Naive B cell (primary cell): ENCODE measurements around the gene ADAM23. TPM values are rescaled to one million over a fixed set of nuclear protein-coding genes. Genes with fewer than 3 reads are reported as not detected.
"Not testable (repeated sequence)": the region's sequence is repeated elsewhere in the genome, so short reads cannot be mapped to it uniquely, and the experiment has no call there.

ENCODE experiments used
- ATAC-seq, 2 donors: fragments of 150-1000 bp; cut with Tn5 transposase; 2 replicates each; pipeline ENCODE4 v1.10.0; 2021; ENCODE audit warnings: low read depth in 2 of 2, mild to moderate bottlenecking in 2 of 2, moderate library complexity in 2 of 2
- DNase-seq: peaks from one replicate; pipeline ENCODE4 v3.0.0; 2022
- H3K27ac Mint-ChIP-seq, 6 donors: one replicate each; pipeline ENCODE4 v1.8.0; 2020 to 2022; ENCODE audit warnings: mild to moderate bottlenecking in 6 of 6, mixed read lengths in 6 of 6, moderate library complexity in 5 of 6, inconsistent platforms in 2 of 6
- H3K27me3 Mint-ChIP-seq, 3 donors: one replicate each; pipeline ENCODE4 v1.8.0; 2021 to 2022; ENCODE audit warnings: mixed read lengths in 3 of 3, mild to moderate bottlenecking in 1 of 3
- H3K36me3 Mint-ChIP-seq, 2 donors: one replicate each; pipeline ENCODE4 v1.8.0; 2020 to 2022; ENCODE audit warnings: mixed read lengths in 2 of 2, inconsistent platforms in 1 of 2, mild to moderate bottlenecking in 1 of 2
- H3K4me1 Mint-ChIP-seq, 3 donors: one replicate each; pipeline ENCODE4 v1.8.0; 2020 to 2022; ENCODE audit warnings: mixed read lengths in 3 of 3, inconsistent platforms in 1 of 3, mild to moderate bottlenecking in 1 of 3, moderate library complexity in 1 of 3
- H3K4me3 Mint-ChIP-seq, 8 donors: one replicate each; pipeline ENCODE4 v1.8.0; 2020 to 2022; ENCODE audit warnings: mild to moderate bottlenecking in 8 of 8, mixed read lengths in 8 of 8, moderate library complexity in 8 of 8, inconsistent platforms in 2 of 8
- H3K9me3 Mint-ChIP-seq, 7 donors: one replicate each; pipeline ENCODE4 v1.8.0; 2020 to 2022; ENCODE audit warnings: mixed read lengths in 7 of 7, mild to moderate bottlenecking in 5 of 7, inconsistent platforms in 2 of 7, moderate library complexity in 1 of 7
- polyA plus RNA-seq, 6 donors: library from polyadenylated mRNA; unstranded; fragments of 300-500 nt; fragmentation: Illumina TruSeq; gene quantifications; one replicate each; pipeline ENCODE4 v1.2.3, GENCODE V29; 2021; ENCODE audit warnings: low read depth in 6 of 6

The ADAM23 gene, protein sequence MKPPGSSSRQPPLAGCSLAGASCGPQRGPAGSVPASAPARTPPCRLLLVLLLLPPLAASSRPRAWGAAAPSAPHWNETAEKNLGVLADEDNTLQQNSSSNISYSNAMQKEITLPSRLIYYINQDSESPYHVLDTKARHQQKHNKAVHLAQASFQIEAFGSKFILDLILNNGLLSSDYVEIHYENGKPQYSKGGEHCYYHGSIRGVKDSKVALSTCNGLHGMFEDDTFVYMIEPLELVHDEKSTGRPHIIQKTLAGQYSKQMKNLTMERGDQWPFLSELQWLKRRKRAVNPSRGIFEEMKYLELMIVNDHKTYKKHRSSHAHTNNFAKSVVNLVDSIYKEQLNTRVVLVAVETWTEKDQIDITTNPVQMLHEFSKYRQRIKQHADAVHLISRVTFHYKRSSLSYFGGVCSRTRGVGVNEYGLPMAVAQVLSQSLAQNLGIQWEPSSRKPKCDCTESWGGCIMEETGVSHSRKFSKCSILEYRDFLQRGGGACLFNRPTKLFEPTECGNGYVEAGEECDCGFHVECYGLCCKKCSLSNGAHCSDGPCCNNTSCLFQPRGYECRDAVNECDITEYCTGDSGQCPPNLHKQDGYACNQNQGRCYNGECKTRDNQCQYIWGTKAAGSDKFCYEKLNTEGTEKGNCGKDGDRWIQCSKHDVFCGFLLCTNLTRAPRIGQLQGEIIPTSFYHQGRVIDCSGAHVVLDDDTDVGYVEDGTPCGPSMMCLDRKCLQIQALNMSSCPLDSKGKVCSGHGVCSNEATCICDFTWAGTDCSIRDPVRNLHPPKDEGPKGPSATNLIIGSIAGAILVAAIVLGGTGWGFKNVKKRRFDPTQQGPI
- 1 to 10 TPM in 5 of 6 donors, under 1 TPM in 1; 0.26 to 2.9 (median 2.2) TPM for polyA plus RNA-seq

DNA sequence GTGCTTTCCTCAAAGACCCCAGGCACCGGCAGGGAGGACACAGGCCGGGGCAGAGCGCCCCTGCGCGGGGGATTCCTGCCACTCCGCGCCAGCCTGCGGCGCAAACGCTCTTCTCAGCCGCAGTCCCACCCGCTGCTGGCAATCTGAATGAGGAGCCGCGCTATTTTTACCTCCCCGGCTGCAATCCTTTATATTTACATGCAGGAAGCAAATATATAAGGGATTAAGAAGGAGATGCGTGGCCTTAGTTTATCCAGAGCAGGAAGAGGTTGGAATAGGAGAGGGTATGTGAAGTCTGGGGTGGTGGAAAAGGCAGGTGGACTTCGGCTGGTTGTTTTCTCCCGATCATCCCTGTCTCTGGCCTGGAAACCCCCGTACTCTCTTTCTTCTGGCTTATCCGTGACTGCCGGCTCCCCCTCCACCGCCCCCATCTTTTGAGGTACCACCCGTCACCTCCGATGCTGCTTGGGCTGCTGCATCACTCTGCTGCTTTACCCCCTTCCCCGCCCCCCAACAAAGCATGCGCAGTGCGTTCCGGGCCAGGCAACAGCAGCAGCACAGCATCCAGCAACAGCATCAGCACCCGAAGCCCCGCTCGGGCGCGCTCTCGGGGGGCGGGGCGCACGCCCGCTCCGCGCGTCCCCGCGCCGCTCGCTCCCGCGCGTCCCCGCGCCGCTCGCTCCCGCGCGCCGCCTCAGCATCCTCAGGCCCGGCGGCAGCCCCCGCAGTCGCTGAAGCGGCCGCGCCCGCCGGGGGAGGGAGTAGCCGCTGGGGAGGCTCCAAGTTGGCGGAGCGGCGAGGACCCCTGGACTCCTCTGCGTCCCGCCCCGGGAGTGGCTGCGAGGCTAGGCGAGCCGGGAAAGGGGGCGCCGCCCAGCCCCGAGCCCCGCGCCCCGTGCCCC, at the start of gene ADAM23:
Gene ADAM23 (plus strand): TSS at position 700 of the 902 bp plus-strand sequence. CDS start 335 bp downstream, outside the sequence.
- Mint-ChIP-seq H3K4me3 (peak within 1 kb of the TSS; percentile 82 to 94 (median 92)), H3K4me1 (peaks cover 16 to 19% (median 17%) of the 10 kb centered on the region in 3 donors), H3K9me3 (no peaks in the 10 kb centered on the region), H3K27me3 (peaks cover 43 to 51% (median 49%) of the 10 kb centered on the region in 3 donors), H3K27ac (peak within 1 kb of the TSS in 1 of 6 donors; percentile 68), H3K36me3 (peaks cover 0 to 7% of the 10 kb centered on the region in 2 donors)
- peak; percentile 43 for DNase-seq
- peak; percentile 74 for ATAC-seq

DNA sequence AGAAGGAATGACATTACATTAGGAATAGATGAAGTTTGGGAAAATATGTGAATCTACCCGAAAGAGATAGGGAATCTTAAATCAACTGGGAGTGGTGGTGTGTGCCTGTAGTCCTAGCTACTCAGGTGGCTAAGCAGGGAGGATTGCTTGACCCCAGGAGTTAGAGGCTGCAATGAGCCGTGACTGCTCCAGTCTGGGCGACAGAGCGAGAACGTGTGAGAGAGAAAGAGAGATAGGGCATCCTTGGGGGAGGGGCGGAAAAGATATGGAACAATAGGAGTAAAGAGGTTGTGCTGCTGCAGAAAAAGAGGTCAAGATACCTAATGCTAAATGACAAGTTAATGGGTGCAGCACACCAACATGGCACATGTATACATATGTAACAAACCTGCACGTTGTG, 47.1 kb upstream of the ADAM23 start:
- Mint-ChIP-seq H3K4me3 (no peak overlapping the region), H3K4me1 (no peaks in the 10 kb centered on the region), H3K27me3 (peaks cover 5 to 16% (median 8%) of the 10 kb centered on the region in 3 donors), H3K9me3 (peaks cover 0 to 18% (median 5%) of the 10 kb centered on the region in 7 donors), H3K36me3 (peaks cover 0 to 3% of the 10 kb centered on the region in 2 donors), H3K27ac (no peak overlapping the region)
- no peak for ATAC-seq
- no peak for DNase-seq

DNA sequence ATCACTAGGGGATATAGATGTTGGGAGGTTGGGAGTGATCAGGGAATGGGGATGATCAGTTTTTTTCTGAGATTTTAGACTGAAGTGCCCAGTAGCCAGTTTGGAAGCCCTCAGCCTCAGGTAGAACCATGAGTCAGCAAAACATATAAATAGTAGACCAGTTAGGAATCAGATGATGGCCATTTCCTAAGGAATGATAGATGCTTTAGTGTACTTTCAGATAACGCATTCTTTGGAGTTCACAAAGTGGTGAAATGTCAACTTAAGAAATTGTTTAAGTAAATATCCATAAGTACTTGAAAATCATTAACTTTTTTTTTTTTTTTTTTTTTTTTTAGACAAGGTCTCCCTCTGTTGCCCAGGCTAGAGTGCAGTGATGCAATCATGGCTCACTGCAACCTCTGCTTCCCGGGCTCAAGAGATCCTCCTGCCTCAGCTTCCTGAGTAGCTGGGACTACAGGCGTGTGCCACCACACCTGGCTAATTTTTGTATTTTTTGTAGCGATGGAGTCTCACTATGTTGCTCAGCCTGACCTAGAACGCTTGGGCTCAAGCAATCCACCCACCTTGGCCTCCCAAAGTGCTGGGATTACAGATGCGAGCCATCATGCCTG, 40.3 kb upstream of the ADAM23 start:
- not testable (repeated sequence) for ATAC-seq, H3K27ac Mint-ChIP-seq

DNA sequence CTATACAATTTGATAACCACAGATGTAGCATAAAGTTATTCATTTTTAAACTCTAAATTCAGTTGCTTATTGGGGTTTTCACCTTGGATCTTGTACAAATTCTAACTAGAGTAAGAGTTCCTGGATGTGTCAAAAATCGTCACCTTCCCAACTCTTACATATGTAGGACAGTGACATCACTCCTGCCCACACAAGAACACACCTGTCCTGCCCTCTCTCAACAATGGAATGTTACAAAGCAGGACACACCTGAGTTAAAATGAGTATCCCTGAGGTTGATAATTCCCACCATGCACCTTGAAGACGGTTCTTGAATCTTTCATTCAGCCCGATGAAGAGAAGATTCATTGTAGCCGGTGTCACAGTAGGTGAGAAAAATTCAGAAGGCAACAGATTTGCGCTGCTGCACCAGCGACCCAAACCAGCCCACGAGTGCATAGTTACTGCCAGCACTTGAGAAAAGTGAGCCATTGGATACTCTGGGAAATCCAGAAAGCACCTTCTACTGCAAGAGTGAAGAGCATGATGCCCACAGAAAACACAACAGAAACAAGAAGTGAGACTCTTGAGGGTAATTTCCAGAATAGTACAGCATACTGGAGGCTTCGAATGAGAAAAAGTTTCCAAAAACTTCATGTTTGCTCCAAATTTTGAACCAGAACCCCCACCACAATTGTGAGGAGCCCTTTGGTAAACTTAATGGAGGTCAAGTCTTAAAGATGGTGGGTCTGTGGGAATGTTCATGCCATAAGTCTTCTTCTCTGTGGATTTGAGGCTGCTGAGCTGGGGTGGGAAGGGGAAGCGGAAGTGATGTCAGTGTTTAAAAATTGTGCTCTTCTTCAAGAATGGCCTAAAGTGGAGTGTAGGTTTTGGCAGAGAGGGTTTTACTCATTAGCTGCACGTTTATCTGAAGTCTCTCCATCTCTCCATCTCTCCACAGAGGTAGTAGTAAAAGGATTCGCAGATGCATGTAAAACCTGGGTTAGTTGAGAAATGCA, 34.7 kb upstream of the ADAM23 start:
- H3K9me3 Mint-ChIP-seq, result peaks cover 0 to 13% (median 5%) of the 10 kb centered on the region in 7 donors
- H3K36me3 Mint-ChIP-seq, result no peaks in the 10 kb centered on the region
- peak; percentile 83 to 96 for ATAC-seq
- peaks cover 5 to 18% (median 5%) of the 10 kb centered on the region in 3 donors for H3K4me1 Mint-ChIP-seq
- no peak for DNase-seq
- peaks cover 0 to 16% (median 4%) of the 10 kb centered on the region in 3 donors for H3K27me3 Mint-ChIP-seq
- peak overlapping the region in 1 of 8 donors; percentile 33 for H3K4me3 Mint-ChIP-seq
- H3K27ac Mint-ChIP-seq, result peak overlapping the region in 5 of 6 donors; percentile 62 to 95 (median 81)

More for the DNA sequence above, 40.3 kb upstream of the ADAM23 start:
- not testable (repeated sequence) for DNase-seq, H3K36me3 Mint-ChIP-seq, H3K4me3 Mint-ChIP-seq, H3K4me1 Mint-ChIP-seq
- peaks cover 0 to 17% (median 6%) of the 10 kb centered on the region in 7 donors for H3K9me3 Mint-ChIP-seq
- peaks cover 0 to 21% (median 12%) of the 10 kb centered on the region in 3 donors for H3K27me3 Mint-ChIP-seq

DNA sequence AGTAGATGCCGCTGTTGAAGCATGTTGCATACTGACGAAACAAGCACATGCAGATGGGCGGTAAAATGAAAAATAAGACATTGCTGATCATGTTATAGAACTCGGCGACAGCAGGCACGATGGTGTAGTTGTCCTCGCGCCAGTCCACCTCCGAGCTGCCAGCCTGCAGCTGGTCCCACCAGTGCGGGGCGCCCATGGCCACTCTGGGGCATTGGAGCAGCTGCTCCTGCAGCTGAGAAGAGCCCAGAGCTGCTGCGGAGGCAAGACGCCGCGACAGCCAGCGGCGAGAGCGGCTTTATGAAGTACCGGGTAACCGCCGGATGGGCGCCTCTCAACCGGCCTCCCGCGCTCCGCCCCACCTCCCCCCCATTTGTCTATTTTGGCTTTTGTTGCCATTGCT, 32.6 kb upstream of the ADAM23 start:
- Mint-ChIP-seq H3K9me3 (peaks cover 0 to 13% (median 4%) of the 10 kb centered on the region in 7 donors), H3K4me3 (no peak overlapping the region), H3K4me1 (peaks cover 5 to 18% (median 5%) of the 10 kb centered on the region in 3 donors), H3K36me3 (no peaks in the 10 kb centered on the region), H3K27ac (no peak overlapping the region), H3K27me3 (peaks cover 0 to 11% (median 0%) of the 10 kb centered on the region in 3 donors)
- ATAC-seq, result no peak
- DNase-seq, result no peak

DNA sequence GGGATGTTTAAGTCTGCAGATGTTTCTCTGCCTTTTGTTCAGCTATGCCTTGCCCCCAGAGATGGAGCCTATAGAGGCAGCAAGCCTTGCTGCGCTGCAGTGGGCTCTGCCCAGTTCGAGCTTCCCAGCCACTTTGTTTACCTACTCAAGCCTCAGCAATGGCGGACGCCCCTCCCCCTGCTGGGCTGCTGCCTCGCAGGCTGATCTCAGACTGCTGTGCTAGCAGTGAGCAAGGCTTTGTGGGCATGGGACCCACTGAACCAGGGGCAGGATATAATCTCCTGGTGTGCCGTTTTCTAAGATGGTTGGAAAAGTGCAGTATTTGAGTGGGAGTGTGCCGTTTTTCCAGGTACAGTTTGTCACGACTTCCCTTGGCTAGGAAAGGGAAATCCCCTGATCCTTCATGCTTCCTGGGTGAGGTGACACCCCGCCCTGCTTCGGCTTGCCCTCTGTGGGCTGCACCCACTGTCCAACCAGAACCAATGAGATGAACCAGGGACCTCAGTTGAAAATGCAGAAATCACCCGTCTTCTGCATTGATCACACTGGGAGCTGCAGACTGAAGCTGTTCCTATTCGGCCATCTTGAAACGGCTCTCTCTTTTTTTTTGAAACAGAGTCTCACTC, 27.6 kb upstream of the ADAM23 start:
- DNase-seq (no peak), ATAC-seq (no peak)
- H3K9me3 Mint-ChIP-seq, result peaks cover 0 to 25% (median 8%) of the 10 kb centered on the region in 7 donors
- peaks cover 0 to 5% (median 0%) of the 10 kb centered on the region in 3 donors for H3K4me1 Mint-ChIP-seq
- H3K27me3 Mint-ChIP-seq, result peaks cover 13 to 15% (median 13%) of the 10 kb centered on the region in 3 donors
- no peak overlapping the region for H3K27ac Mint-ChIP-seq
- peaks cover 0 to 9% of the 10 kb centered on the region in 2 donors for H3K36me3 Mint-ChIP-seq
- H3K4me3 Mint-ChIP-seq, result no peak overlapping the region

DNA sequence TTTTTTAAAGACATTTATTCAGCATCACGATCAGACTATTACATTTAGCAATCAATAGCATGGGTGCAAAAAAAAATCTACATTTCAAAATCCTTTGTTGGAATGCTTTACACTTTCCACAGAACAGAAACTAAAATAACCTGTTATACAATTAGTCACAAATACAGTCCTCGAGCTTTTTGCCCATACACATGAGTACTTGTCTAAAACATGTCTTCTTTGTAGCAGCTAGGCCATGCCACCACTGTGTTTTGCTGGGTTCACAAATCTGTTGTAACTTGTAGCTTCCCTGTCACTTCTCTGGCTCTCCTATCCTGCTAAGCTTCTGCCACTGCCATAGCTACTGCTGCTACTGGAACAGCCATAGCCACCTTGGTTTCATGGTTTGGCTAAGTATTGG, 24.4 kb upstream of the ADAM23 start:
- Mint-ChIP-seq H3K9me3 (peaks cover 0 to 19% (median 4%) of the 10 kb centered on the region in 7 donors), H3K4me1 (no peaks in the 10 kb centered on the region), H3K27ac (no peak overlapping the region), H3K27me3 (peaks cover 19 to 32% (median 27%) of the 10 kb centered on the region in 3 donors), H3K36me3 (peaks cover 0 to 9% of the 10 kb centered on the region in 2 donors), H3K4me3 (no peak overlapping the region)
- no peak for ATAC-seq
- DNase-seq, result no peak

DNA sequence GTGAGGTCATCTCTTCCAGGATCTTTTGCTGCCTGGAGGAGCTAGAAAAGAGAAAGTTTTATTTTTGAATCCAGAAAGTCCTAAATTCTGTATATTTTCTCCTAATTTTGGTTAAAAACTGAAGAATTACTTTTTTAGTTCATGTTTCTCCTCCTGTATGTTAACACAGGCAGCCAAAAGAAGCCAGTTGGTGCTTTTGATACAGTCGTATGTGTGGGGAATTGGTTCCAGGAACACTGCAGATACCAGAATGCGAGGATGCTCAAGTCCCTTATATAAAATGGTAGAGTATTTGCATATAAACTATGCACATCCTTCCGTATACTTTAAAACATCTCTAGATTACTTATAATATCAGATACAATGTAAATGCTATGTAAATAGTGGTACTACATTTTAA, 22.6 kb upstream of the ADAM23 start:
- ATAC-seq (no peak), DNase-seq (no peak)
- Mint-ChIP-seq H3K27ac (no peak overlapping the region), H3K27me3 (peaks cover 19 to 39% (median 22%) of the 10 kb centered on the region in 3 donors), H3K36me3 (peaks cover 0 to 9% of the 10 kb centered on the region in 2 donors), H3K9me3 (peaks cover 0 to 19% (median 4%) of the 10 kb centered on the region in 7 donors), H3K4me1 (no peaks in the 10 kb centered on the region), H3K4me3 (no peak overlapping the region)

DNA sequence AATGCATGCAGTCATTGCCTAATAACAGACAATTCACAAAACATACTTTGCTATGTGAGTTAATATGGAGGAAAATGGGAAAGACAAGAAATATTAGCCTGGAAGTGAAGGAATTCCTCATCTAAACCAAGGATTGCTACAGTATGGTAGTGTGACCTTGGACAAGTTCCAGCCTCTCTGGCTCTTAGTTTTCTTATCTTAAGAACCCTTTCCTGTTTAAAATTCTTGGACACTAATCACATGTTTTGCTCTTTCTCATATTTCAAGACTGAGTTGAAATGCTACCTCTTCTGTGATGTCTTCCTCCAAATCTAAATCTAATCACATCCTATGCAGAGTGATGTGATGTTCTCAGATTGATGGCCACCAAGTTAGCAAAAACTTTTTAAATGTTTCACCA, 20.8 kb upstream of the ADAM23 start:
- no peak for ATAC-seq
- no peak for DNase-seq
- Mint-ChIP-seq H3K4me1 (no peaks in the 10 kb centered on the region), H3K27ac (no peak overlapping the region), H3K9me3 (peaks cover 0 to 19% (median 4%) of the 10 kb centered on the region in 7 donors), H3K36me3 (peaks cover 0 to 9% of the 10 kb centered on the region in 2 donors), H3K4me3 (no peak overlapping the region), H3K27me3 (peaks cover 19 to 34% (median 30%) of the 10 kb centered on the region in 3 donors)

DNA sequence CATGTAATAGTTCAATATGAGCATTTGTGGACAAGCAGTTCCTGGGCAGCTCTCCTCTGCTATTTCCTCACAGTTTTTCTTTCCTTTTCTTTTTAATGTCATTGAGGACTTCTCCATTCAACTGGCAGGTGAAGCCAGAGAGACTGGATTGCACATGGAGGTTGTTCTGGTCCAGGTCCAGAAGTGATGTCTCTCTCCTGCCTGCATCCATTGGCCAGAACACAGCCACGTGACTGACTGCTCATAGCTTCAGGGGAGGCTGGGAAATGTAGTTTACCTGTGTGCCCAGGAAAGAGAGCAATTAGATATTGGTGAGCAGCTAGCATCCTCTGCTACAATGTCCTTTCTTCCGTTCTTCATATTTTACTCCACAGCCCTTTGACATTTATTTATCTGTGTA, 20.2 kb upstream of the ADAM23 start:
- Mint-ChIP-seq H3K27me3 (peaks cover 19 to 34% (median 30%) of the 10 kb centered on the region in 3 donors), H3K4me3 (no peak overlapping the region), H3K4me1 (no peaks in the 10 kb centered on the region), H3K27ac (no peak overlapping the region), H3K36me3 (peaks cover 0 to 9% of the 10 kb centered on the region in 2 donors), H3K9me3 (peaks cover 0 to 20% (median 4%) of the 10 kb centered on the region in 7 donors)
- no peak for DNase-seq
- ATAC-seq, result no peak

DNA sequence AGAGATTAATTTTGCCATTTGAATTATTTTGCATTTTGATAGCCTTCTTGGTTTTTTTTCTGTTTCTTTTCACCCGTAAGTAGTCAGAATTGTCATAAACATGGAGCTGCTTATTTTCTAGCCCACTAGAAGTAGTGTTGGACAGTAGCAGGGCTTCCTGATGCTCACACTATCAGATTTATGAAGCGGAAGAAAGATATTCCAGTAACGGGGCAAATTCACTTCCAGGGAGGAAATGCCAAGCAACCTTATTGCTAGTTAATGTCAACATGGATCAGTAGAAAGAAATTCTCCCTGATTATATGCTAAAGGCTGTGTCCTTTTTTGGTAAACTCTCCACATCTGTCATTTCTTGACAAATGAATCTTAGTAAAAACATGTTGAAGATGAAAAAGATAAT, 19.2 kb upstream of the ADAM23 start:
- ATAC-seq (no peak), DNase-seq (no peak)
- Mint-ChIP-seq H3K27ac (no peak overlapping the region), H3K4me1 (no peaks in the 10 kb centered on the region), H3K36me3 (peaks cover 0 to 9% of the 10 kb centered on the region in 2 donors), H3K9me3 (peaks cover 0 to 10% (median 3%) of the 10 kb centered on the region in 7 donors), H3K27me3 (peaks cover 18 to 32% (median 30%) of the 10 kb centered on the region in 3 donors), H3K4me3 (no peak overlapping the region)
